Spleen (tissue), 11 donors: ENCODE results near the gene TMEM184A. TPM values are rescaled to one million over a fixed set of nuclear protein-coding genes. Genes with fewer than 3 reads are reported as not detected.

Experiments
- DNase-seq: peaks from one replicate; pipeline ENCODE4 v3.0.0-alpha.2; 2020
- H3K27ac ChIP-seq, 8 donors: fragments of 200-600 bp; sonication (generic) in 7 of 8; 1 replicate in 4 of 8; 2 replicates in 4 of 8; pipeline versions ENCODE4 v1.5.0 to v1.8.0; 2016 to 2021; ENCODE audit warnings: inconsistent platforms in 4 of 8, mild to moderate bottlenecking in 4 of 8, moderate library complexity in 1 of 8
- H3K27me3 ChIP-seq, 7 donors: fragments of 200-600 bp; sonication (generic) in 6 of 7; replicated peaks in 1 of 7; 1 replicate in 4 of 7; 2 replicates in 3 of 7; pipeline versions ENCODE4 v1.5.0 to v1.8.0; 2016 to 2021; ENCODE audit warnings: inconsistent platforms in 3 of 7, mild to moderate bottlenecking in 1 of 7
- H3K36me3 ChIP-seq, 6 donors: fragments of 200-600 bp; sonication (generic) in 5 of 6; 1 replicate in 4 of 6; 2 replicates in 2 of 6; pipeline versions ENCODE4 v1.5.0 to v1.8.0; 2016 to 2021; ENCODE audit warnings: inconsistent platforms in 2 of 6
- H3K4me1 ChIP-seq, 6 donors: fragments of 200-600 bp; sonication (generic) in 5 of 6; 1 replicate in 3 of 6; 2 replicates in 3 of 6; pipeline versions ENCODE4 v1.5.0 to v1.8.0; 2016 to 2021; ENCODE audit warnings: inconsistent platforms in 3 of 6
- H3K4me3 ChIP-seq, 8 donors: fragments of 200-600 bp; sonication (generic) in 7 of 8; 1 replicate in 4 of 8; 2 replicates in 4 of 8; pipeline versions ENCODE4 v1.5.0 to v1.8.0; 2016 to 2021; ENCODE audit warnings: inconsistent platforms in 4 of 8, mild to moderate bottlenecking in 4 of 8, moderate library complexity in 2 of 8
- H3K9me3 ChIP-seq, 8 donors: fragments of 200-600 bp; sonication (generic) in 7 of 8; 1 replicate in 4 of 8; 2 replicates in 4 of 8; pipeline versions ENCODE4 v1.5.0 to v1.8.0; 2016 to 2021; ENCODE audit warnings: inconsistent platforms in 4 of 8
- POLR2A ChIP-seq, 3 donors: fragments of 450-650 bp; IDR thresholded peaks; one replicate each; pipeline ENCODE4 v1.5.1; 2017; ENCODE audit warnings: antibody characterized with exemption in 3 of 3, mild to moderate bottlenecking in 1 of 3
- POLR2AphosphoS5 ChIP-seq, 3 donors: sonication (generic); formaldehyde crosslinking; IDR thresholded peaks; one replicate each; pipeline ENCODE4 v1.5.1; 2017; ENCODE audit warnings: antibody characterized with exemption in 3 of 3
- WGBS, 5 donors: extraction: QIAGEN DNeasy Blood & Tissue Kit in 3 of 5; methylation state at CpG; one replicate each; pipeline versions ENCODE4 v1.1.5 to v1.1.7; 2013 to 2018; 5-methylcytosine and 5-hydroxymethylcytosine counted together
- intact Hi-C: fragments of 100-400 bp; cut with DNase I; formaldehyde crosslinking; loops from one replicate; pipeline ENCODE4 v1.15.0; 2023; ENCODE audit warnings: low total_unique reads
- polyA plus RNA-seq, 3 donors: library from polyadenylated mRNA; stranded (reverse); fragments of 200-250 nt; gene quantifications; one replicate each; pipeline ENCODE4 v1.2.1, GENCODE V29; 2013
- total RNA-seq, 7 donors: library from RNA; depleted of rRNA in 3 of 7; stranded (reverse); fragments of >200 nt in 3 of 7; fragmentation: NEBNext Ultra II Directional in 4 of 7; extraction: Animal tissue kit (Norgen Biotek cat#: 25700) in 4 of 7; gene quantifications; one replicate each; pipeline versions ENCODE4 v1.1.0 to v1.2.1, GENCODE V29; 2016 to 2021
- TF ChIP-seq, protein P1 (sequence below), 11 experiments: fragments of 200-600 bp in 7 of 11; fragments of 450-650 bp in 4 of 11; sonication (generic) in 4 of 11; IDR thresholded peaks in 8 of 11; conservative IDR thresholded peaks in 3 of 11; 1 replicate in 7 of 11; 2 replicates in 4 of 11; pipeline versions ENCODE4 v1.4.0 to v1.8.0; 2016 to 2021; ENCODE audit warnings: antibody characterized with exemption in 11 of 11, inconsistent platforms in 4 of 11, mild to moderate bottlenecking in 1 of 11
- donor health status: healthy with polysubstance abuse.
- donor health status: DM: no; HTN: no; CAD: no; lungs with moderate emphysema.
- donor health status: DM: no; HTN: no; CAD: no.
- donor health status: Bipolar disorder and iron deficiency.
- donor health status: healthy.
- donor health status: DM: no; HTN: no; CAD: no.
- donor health status: DM: yes; HTN: yes; CAD: no.

Gene TMEM184A
- total and polyA plus RNA-seq, 10 donors, result 0.09 to 0.39 (median 0.21) TPM; not detected in 4

DNA sequence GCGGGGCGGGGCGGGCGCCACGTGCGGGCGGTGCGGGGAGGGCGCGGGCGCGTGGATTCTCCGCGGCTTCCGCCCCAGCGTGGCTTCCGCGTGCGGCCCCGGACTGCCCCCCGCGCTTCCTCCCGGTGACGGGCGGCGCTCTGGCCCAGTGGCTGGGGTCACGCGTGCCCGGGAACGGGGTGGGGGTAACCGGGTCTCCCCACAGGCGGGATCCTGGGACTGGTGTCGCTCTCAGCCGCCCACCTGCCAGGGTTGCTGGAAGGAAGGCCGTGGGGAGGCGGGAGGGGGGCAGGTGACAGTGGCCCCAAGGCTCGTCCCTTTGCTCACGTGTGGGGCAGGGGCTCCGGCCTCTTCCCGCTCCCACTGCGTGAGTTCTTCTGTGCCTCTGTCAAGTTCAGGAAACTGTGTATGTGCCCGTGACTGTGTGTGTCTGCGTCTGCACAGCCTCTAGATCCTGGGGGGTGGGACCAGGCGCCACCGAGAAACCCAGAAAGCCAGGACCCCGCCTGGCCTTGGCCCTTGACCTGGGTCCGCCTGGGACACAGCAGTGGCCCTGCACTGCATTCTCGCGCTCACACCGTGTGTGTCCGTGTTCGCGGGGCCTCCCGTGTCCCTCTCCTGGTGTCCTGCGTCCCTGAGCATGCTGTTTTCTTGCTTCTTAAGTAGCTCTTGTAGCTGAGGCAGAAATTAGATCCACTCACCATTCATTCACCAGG lies 24.6 kb downstream of the TMEM184A start:
- H3K4me1 ChIP-seq, result peaks cover 13 to 62% (median 48%) of the 10 kb centered on the region in 6 donors
- intact Hi-C loops, result no loop called here
- 0 to 3% (median 1%) methylated on average over 5 to 55 of the region's 55 CpGs for WGBS, 5 donors
- peaks cover 0 to 4% (median 0%) of the 10 kb centered on the region in 7 donors for H3K27me3 ChIP-seq
- H3K36me3 ChIP-seq, result peaks cover 0 to 20% (median 5%) of the 10 kb centered on the region in 6 donors
- no peaks in the 10 kb centered on the region for H3K9me3 ChIP-seq
- TF ChIP-seq, protein P1, sequence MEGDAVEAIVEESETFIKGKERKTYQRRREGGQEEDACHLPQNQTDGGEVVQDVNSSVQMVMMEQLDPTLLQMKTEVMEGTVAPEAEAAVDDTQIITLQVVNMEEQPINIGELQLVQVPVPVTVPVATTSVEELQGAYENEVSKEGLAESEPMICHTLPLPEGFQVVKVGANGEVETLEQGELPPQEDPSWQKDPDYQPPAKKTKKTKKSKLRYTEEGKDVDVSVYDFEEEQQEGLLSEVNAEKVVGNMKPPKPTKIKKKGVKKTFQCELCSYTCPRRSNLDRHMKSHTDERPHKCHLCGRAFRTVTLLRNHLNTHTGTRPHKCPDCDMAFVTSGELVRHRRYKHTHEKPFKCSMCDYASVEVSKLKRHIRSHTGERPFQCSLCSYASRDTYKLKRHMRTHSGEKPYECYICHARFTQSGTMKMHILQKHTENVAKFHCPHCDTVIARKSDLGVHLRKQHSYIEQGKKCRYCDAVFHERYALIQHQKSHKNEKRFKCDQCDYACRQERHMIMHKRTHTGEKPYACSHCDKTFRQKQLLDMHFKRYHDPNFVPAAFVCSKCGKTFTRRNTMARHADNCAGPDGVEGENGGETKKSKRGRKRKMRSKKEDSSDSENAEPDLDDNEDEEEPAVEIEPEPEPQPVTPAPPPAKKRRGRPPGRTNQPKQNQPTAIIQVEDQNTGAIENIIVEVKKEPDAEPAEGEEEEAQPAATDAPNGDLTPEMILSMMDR (IDR thresholded peaks at IDR 0.05 in 8 of 11, conservative IDR thresholded peaks at IDR 0.05 in 3 of 11), result no peak
- TF ChIP-seq POLR2AphosphoS5 (IDR thresholded peaks at IDR 0.05), result peak; percentile 22 to 72 (median 30)
- peak overlapping the region; percentile 82 to 94 (median 89) for H3K27ac ChIP-seq
- peak overlapping the region; percentile 45 to 85 (median 58) for H3K4me3 ChIP-seq
- DNase-seq, result peak; percentile 93

DNA sequence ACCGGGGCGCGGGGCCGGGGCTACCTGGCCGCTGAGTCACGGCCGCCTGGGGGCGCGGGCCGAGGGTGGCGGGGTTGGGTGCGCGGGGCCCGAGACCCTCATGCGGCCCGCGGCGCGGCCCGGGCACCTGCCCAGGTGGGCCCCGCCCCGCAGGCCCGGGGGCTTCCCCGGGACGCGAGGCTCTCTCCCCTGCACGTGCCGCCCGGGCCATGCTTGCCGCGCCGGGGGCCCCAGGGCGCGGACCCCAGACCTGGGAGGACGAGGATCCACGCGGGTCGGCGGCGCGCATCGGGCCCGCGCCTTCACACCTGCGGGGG lies 25.1 kb downstream of the TMEM184A start:
- intact Hi-C loops, result no loop called here
- WGBS, 5 donors, result 0 to 1% (median 0%) methylated on average over 2 to 45 of the region's 45 CpGs; no CpG with 5 or more reads in 1 of the 5 donors
- H3K4me1 ChIP-seq, result peaks cover 10 to 57% (median 46%) of the 10 kb centered on the region in 6 donors
- H3K27me3 ChIP-seq, result peaks cover 0 to 5% (median 0%) of the 10 kb centered on the region in 7 donors
- no peaks in the 10 kb centered on the region for H3K9me3 ChIP-seq
- H3K4me3 ChIP-seq, result peak overlapping the region; percentile 45 to 85 (median 58)
- no peak for DNase-seq
- H3K27ac ChIP-seq, result peak overlapping the region; percentile 82 to 94 (median 89)
- TF ChIP-seq, protein P1 (IDR thresholded peaks at IDR 0.05 in 8 of 11, conservative IDR thresholded peaks at IDR 0.05 in 3 of 11), result no peak
- TF ChIP-seq POLR2A (IDR thresholded peaks at IDR 0.05) (no peak), POLR2AphosphoS5 (IDR thresholded peaks at IDR 0.05) (no peak)
- H3K36me3 ChIP-seq, result peaks cover 0 to 15% (median 4%) of the 10 kb centered on the region in 6 donors

DNA sequence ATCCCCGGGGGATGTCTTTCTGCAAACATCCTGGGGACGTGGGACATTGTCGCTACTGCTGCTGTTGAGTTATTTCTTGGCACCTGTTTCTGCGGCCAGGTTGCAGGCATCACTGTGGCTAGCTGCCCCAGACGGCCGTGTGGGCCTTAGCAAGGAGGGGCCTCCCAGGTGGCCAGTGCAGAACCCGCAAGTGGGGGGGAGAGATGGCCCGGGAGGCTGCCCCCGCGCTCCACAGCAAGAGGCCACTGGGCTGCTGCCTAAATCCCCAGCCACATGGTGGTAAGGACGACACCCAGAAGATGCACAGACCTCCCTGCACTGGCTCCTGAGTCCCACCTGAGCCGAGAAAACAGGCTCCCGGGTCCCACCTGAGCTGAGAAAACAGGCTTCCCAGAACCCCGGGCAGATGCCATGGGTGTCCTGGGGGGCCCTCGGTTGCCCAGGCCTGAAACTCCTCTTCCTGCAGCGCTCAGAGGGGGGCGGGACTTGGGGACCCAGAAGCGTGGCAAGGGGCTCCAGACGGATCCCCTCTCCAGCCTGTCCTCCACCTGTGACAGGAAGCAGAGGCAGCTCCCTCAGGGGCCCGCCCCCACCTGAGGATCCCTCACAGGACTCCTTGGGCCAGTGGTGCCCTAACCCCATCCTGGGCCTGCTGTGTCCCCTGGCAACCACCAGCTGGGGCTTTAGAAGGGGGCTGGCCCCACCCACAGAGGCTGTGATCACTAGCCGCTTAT lies 26.5 kb downstream of the TMEM184A start:
- Histone ChIP-seq H3K4me3 (peak overlapping the region in 3 of 8 donors; percentile 52 to 85 (median 74)), H3K4me1 (peaks cover 10 to 44% (median 39%) of the 10 kb centered on the region in 6 donors), H3K36me3 (peaks cover 0 to 2% (median under 1%) of the 10 kb centered on the region in 6 donors), H3K9me3 (no peaks in the 10 kb centered on the region), H3K27ac (peak overlapping the region in 2 of 8 donors; percentile 90 to 94), H3K27me3 (peaks cover 0 to 5% (median 0%) of the 10 kb centered on the region in 7 donors)
- no peak for TF ChIP-seq POLR2A (IDR thresholded peaks at IDR 0.05)
- no peak for TF ChIP-seq POLR2AphosphoS5 (IDR thresholded peaks at IDR 0.05)
- TF ChIP-seq, protein P1 (IDR thresholded peaks at IDR 0.05 in 8 of 11, conservative IDR thresholded peaks at IDR 0.05 in 3 of 11), result no peak
- DNase-seq, result peak; percentile 86
- intact Hi-C loops, result no loop called here
- 67 to 79% (median 70%) methylated on average over 4 to 21 of the region's 21 CpGs for WGBS, 5 donors

DNA sequence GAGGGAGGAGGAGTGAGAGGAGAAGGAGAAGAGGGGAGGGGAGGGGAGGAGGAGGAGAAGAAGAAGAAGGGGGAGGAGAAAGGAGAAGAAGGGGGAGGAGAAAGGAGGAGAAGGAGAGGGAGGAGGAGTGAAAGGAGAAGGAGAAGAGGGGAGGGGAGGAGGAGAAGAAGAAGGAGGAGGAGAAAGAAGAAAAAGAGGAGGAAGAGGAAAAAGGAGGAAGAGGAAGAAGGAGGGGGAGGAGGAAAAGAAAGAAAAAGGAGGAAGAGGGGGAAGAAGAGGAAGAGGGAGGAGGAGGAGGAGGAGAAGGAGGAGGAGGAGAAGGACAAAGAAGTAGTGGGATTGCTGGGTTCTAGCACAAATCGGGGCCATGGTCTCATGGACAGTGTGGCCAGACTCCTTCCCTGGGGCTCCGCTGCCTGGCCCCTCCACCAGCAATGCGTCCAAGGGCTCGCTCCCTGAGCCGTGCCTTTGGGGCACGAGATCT lies 29.7 kb downstream of the TMEM184A start:
- no peaks in the 10 kb centered on the region for H3K9me3 ChIP-seq
- H3K4me3 ChIP-seq, result no peak overlapping the region
- no peak for DNase-seq
- H3K36me3 ChIP-seq, result no peaks in the 10 kb centered on the region
- peaks cover 0 to 11% (median 8%) of the 10 kb centered on the region in 6 donors for H3K4me1 ChIP-seq
- no peak overlapping the region for H3K27ac ChIP-seq
- 61 to 80% (median 73%) methylated on average over 6 of the region's 6 CpGs for WGBS, 5 donors
- H3K27me3 ChIP-seq, result peaks cover 0 to 22% (median 0%) of the 10 kb centered on the region in 7 donors
- TF ChIP-seq POLR2AphosphoS5 (IDR thresholded peaks at IDR 0.05) (no peak), POLR2A (IDR thresholded peaks at IDR 0.05) (no peak)
- TF ChIP-seq, protein P1 (IDR thresholded peaks at IDR 0.05 in 8 of 11, conservative IDR thresholded peaks at IDR 0.05 in 3 of 11), result no peak
- intact Hi-C loops, result no loop called here
